ENCODE results near the gene NAV2.

- TF ChIP-seq CTCF (IDR thresholded peaks at IDR 0.05) = no peak
- TF ChIP-seq POLR2A (IDR thresholded peaks at IDR 0.05) = no peak
- no peak for TF ChIP-seq EP300 (IDR thresholded peaks at IDR 0.05)
These were observed 100.7 kb downstream of the NAV2 start for GRCh38 chr11:19813158-19813879.
